ENCODE results near the gene HOXA5.

The HOXA5 gene

GRCh38 chr7:27094304-27095049, 49.0 kb downstream of the HOXA5 start:
- no peak overlapping the region for H3K27ac ChIP-seq
- no peak for TF ChIP-seq CTCF (IDR thresholded peaks at IDR 0.05)
- no peak for TF ChIP-seq ZFX (IDR thresholded peaks at IDR 0.05; ENCODE audit: borderline replicate concordance)

DNA sequence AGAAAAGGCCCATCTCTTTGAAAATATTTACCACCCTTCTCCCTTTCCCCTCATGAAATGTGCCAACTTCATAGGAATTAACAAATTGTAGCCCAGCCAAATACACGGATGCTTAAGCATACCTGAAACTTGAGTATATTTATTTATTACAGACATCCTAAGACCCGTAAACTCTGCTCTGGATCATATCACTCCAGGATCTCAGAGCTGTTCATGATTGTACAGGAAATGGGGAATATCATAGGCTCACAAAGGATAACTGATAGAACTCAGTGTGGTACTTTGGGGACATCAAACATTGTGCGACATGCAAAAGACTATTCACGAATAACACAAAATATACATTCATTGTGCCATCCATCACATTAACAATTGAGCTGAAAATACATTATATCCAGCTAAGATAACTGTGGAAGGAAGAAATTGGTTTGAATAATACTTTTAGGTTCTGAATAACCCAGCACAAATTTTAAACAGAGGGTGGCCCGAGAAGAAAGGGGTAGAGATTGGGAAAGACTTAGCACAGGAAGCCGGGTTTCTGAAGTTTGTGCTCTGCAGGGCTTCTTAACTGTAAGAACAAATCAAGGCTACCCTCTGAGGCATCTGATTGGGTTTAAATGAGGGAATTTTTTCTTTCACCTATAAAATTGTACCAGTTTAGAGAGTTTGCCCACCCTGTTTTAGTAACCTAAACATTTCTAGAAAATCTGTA, 50.1 kb downstream of the HOXA5 start:
- no peak overlapping the region for H3K27ac ChIP-seq
- no peak for TF ChIP-seq CTCF (IDR thresholded peaks at IDR 0.05)
- TF ChIP-seq ZFX (IDR thresholded peaks at IDR 0.05; ENCODE audit: borderline replicate concordance): no peak

DNA sequence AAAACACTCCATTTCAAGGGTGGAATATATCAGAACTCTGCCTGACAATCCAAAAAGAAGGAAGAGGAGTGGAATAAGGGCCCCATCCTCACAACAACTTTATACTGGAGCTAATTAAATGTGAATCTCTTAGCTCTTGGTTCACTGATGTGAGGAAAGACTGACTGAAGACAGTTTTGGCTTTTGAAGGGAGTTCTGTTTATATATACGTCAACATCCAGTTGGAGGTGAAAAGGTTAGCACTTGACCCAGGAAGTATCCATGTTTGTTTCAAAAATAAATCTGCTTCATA, 50.7 kb downstream of the HOXA5 start:
- no peak overlapping the region for H3K27ac ChIP-seq
- TF ChIP-seq ZFX (IDR thresholded peaks at IDR 0.05; ENCODE audit: borderline replicate concordance) (no peak), CTCF (IDR thresholded peaks at IDR 0.05) (no peak)

- no peak for TF ChIP-seq CTCF (IDR thresholded peaks at IDR 0.05)
- TF ChIP-seq ZFX (IDR thresholded peaks at IDR 0.05; ENCODE audit: borderline replicate concordance): no peak
- H3K27ac ChIP-seq: no peak overlapping the region
These were observed 51.3 kb downstream of the HOXA5 start for GRCh38 chr7:27091941-27092818.

GRCh38 chr7:27091105-27091504, 52.4 kb downstream of the HOXA5 start:
- no peak overlapping the region for H3K27ac ChIP-seq
- TF ChIP-seq ZFX (IDR thresholded peaks at IDR 0.05; ENCODE audit: borderline replicate concordance): no peak
- TF ChIP-seq CTCF (IDR thresholded peaks at IDR 0.05): no peak

Measured in 22Rv1 (cell line).